ENCODE results near the gene KCTD20. TPM values are rescaled to one million over a fixed set of nuclear protein-coding genes. Genes with fewer than 3 reads are reported as not detected.

KCTD20 gene
- total and polyA plus RNA-seq, 9 of the 15 experiments (the other 6 are each of a cell fraction or from before 2014, with no cell fraction given) = 28.9 to 160 (median 70.6) TPM

DNA sequence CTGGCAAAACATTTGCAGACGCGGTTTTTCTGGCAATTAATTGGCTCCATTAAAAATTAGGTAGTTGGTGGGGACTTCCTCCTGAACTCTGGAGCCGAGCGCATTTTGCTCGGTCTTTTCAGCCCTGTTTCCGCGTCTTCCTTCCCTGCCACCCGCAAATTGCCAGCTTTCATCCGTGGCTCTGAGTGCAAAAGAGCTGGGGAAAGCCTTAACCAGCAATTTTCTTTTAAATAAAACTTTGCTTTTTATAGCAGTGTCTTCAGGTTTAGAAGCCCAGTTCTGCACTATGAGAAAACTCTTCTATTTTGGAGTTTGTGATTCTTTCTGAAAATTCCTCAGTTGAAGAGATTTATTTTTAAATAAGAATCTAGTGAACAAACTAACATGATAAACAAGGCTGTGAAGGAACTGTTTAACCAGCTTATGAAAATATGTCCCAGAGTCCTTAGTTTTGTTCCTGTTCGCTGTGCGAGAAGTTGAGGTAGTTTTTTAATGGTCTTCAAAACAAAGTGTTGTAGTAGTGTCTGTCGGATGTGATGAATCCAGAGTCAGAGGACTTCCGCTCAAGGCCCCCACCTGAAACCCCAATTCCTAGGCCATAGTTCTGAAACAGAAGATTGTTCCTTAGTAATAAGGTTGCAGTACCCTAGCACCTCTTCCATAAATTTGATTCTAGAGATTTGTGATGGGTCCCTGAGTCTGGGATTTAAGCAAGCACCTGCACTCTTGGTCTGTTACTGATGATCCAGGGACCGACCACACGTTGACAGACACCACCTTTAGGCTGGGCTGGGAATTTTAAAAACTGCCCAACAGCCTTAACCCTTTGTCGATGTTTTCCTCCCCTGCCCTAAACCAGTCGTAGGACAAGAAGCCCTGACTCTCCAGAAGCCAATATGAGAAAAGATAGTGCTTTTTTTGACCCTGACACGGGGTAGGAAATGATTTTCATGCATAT, 950 bp downstream of the KCTD20 start (continued):
- TF ChIP-seq TEAD4 (IDR thresholded peaks at IDR 0.05; ENCODE audit: low read length) (peak; percentile 35; the same call in 1 of the 2 replicates), TEAD4 (CRISPR knock-in tag; IDR thresholded peaks at IDR 0.05; ENCODE audit: borderline replicate concordance) (no peak), ZFP30 (CRISPR knock-in tag; IDR thresholded peaks at IDR 0.05; ENCODE audit: borderline replicate concordance) (no peak), ZNF707 (CRISPR knock-in tag; conservative IDR thresholded peaks at IDR 0.05) (no peak), SRSF3 (IDR thresholded peaks at IDR 0.05; ENCODE audit: insufficient read depth, low read length) (no peak), SPI1 (IDR thresholded peaks at IDR 0.05; ENCODE audit: borderline replicate concordance, low read depth, low read length) (peak; percentile 32; the same call in 1 of the 2 replicates), YY1 (IDR thresholded peaks at IDR 0.05; ENCODE audit: borderline replicate concordance in 1 of 3, control insufficient read depth in 1 of 3, extremely low read depth in 1 of 3, insufficient read depth in 3 of 3, insufficient read length in 1 of 3, insufficient replicate concordance in 2 of 3, low read depth in 1 of 3, low read length in 2 of 3) (peak in 1 of 3 experiments; percentile 30), POLR2A (conservative IDR thresholded peaks at IDR 0.05) (no peak), MTA3 (IDR thresholded peaks at IDR 0.05; ENCODE audit: borderline replicate concordance) (peak; percentile 66), MTA2 (IDR thresholded peaks at IDR 0.05; ENCODE audit: low read depth) (no peak), ARNT (IDR thresholded peaks at IDR 0.05) (peak in 1 of 2 experiments; percentile 23; a peak in 1 of 4 replicates), BHLHE40 (IDR thresholded peaks at IDR 0.05; ENCODE audit: low read length) (no peak), GABPB1 (CRISPR knock-in tag; IDR thresholded peaks at IDR 0.05) (0 out of 2 replicates have a peak, but pooled peaks have one; percentile 3), POU5F1 (IDR thresholded peaks at IDR 0.05; ENCODE audit: borderline replicate concordance, low read depth, low read length, partially characterized antibody) (no peak), SMARCA5 (IDR thresholded peaks at IDR 0.05) (no peak), MAZ (CRISPR knock-in tag; conservative IDR thresholded peaks at IDR 0.05 in 1 of 2, IDR thresholded peaks at IDR 0.05 in 1 of 2) (peak in 1 of 2 experiments; percentile 18; a peak in 1 of 4 replicates), MAFF (IDR thresholded peaks at IDR 0.05; ENCODE audit: low read length) (no peak), CHD1 (IDR thresholded peaks at IDR 0.05; ENCODE audit: low read length) (peak; percentile 19), ILF3 (IDR thresholded peaks at IDR 0.05; ENCODE audit: borderline replicate concordance) (no peak), FUS (optimal IDR thresholded peaks at IDR 0.05; ENCODE audit: low read depth, low read length) (no peak)
- TF ChIP-seq, protein P1, sequence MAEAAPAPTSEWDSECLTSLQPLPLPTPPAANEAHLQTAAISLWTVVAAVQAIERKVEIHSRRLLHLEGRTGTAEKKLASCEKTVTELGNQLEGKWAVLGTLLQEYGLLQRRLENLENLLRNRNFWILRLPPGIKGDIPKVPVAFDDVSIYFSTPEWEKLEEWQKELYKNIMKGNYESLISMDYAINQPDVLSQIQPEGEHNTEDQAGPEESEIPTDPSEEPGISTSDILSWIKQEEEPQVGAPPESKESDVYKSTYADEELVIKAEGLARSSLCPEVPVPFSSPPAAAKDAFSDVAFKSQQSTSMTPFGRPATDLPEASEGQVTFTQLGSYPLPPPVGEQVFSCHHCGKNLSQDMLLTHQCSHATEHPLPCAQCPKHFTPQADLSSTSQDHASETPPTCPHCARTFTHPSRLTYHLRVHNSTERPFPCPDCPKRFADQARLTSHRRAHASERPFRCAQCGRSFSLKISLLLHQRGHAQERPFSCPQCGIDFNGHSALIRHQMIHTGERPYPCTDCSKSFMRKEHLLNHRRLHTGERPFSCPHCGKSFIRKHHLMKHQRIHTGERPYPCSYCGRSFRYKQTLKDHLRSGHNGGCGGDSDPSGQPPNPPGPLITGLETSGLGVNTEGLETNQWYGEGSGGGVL (CRISPR knock-in tag; IDR thresholded peaks at IDR 0.05) = no peak
